Loucy (cell line): ENCODE measurements around the gene DLGAP1.

Experiments
- CTCF ChIP-seq: fragments of 200-600 bp; sonication (generic); conservative IDR thresholded peaks from 2 replicates; pipeline ENCODE4 v1.5.1; 2014; ENCODE audit warnings: mild to moderate bottlenecking, antibody characterized with exemption, low read length
- EZH2phosphoT487 ChIP-seq: fragments of 200-600 bp; IDR thresholded peaks from 2 replicates; pipeline ENCODE4 v1.6.1; 2018; ENCODE audit warnings: antibody characterized with exemption, mild to moderate bottlenecking, moderate library complexity, borderline replicate concordance

GRCh38 chr18:3669376-3669775 lies 785.7 kb downstream of the DLGAP1 start:
- no peak for TF ChIP-seq CTCF
- no peak for TF ChIP-seq EZH2phosphoT487
